ENCODE data around the gene MATK. TPM values are rescaled to one million over a fixed set of nuclear protein-coding genes. Genes with fewer than 3 reads are reported as not detected.
"Not testable (repeated sequence)": the region's sequence is repeated elsewhere in the genome, so short reads cannot be mapped to it uniquely, and the experiment has no call there.

Gene MATK
- total and polyA plus RNA-seq, 2 donors, result 12.0 to 16.2 TPM

- Histone ChIP-seq H3K9me3 (ENCODE audit: control insufficient read depth in 2 of 2, insufficient read depth in 1 of 2, low read length in 1 of 2) (no peaks in the 10 kb centered on the region), H3K27ac (ENCODE audit: low read depth in 1 of 2, low read length in 1 of 2) (no peak overlapping the region), H3K36me3 (ENCODE audit: control insufficient read depth in 2 of 2, insufficient read depth in 2 of 2, low read length in 1 of 2) (peaks cover 25 to 36% of the 10 kb centered on the region in 2 donors), H3K4me1 (ENCODE audit: control insufficient read depth in 2 of 2, insufficient read depth in 2 of 2, low read length in 2 of 2) (no peaks in the 10 kb centered on the region), H3K27me3 (ENCODE audit: control insufficient read depth in 2 of 2, insufficient read depth in 1 of 2, low read length in 1 of 2) (no peaks in the 10 kb centered on the region), H3K4me3 (ENCODE audit: low read length in 2 of 2) (no peak overlapping the region)
- DNase-seq (ENCODE audit: low read depth in 6 of 9, low spot score in 9 of 9), result no peak
- WGBS, result 94% methylated on average over 35 of the region's 35 CpGs
Observed at GRCh38 chr19:3771000-3771905, 14.9 kb downstream of the MATK start.

- no peak overlapping the region for H3K4me3 ChIP-seq (ENCODE audit: low read length in 2 of 2)
- DNase-seq (ENCODE audit: low read depth in 6 of 9, low spot score in 9 of 9), result no peak
- H3K36me3 ChIP-seq (ENCODE audit: control insufficient read depth in 2 of 2, insufficient read depth in 2 of 2, low read length in 1 of 2), result peaks cover 26 to 40% of the 10 kb centered on the region in 2 donors
- 92% methylated on average over 53 of the region's 53 CpGs for WGBS
- no peaks in the 10 kb centered on the region for H3K27me3 ChIP-seq (ENCODE audit: control insufficient read depth in 2 of 2, insufficient read depth in 1 of 2, low read length in 1 of 2)
- H3K9me3 ChIP-seq (ENCODE audit: control insufficient read depth in 2 of 2, insufficient read depth in 1 of 2, low read length in 1 of 2), result no peaks in the 10 kb centered on the region
- H3K4me1 ChIP-seq (ENCODE audit: control insufficient read depth in 2 of 2, insufficient read depth in 2 of 2, low read length in 2 of 2), result no peaks in the 10 kb centered on the region
- no peak overlapping the region for H3K27ac ChIP-seq (ENCODE audit: low read depth in 1 of 2, low read length in 1 of 2)
Observed at GRCh38 chr19:3770136-3770999, 15.8 kb downstream of the MATK start.

DNA sequence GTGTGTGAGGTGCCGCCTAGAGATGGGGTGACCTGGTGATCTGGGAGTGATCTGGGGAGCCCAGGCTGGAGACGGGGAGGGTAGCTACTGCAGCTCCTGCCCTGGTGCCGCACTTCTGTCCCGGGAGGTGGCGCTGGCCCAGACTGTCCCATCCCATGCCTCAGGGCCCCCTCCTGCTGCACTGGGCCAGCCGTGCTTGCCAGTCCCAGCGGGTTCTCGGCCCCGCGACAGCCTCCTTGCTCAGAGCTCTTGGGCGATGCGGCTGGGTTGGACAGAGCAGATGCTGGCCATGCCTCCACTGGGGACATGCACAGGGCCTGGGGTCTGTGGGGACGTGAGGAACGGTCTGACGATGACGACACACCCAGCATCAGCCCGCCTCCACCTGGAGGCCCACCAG, 16.7 kb downstream of the MATK start:
- H3K4me1 ChIP-seq (ENCODE audit: control insufficient read depth in 2 of 2, insufficient read depth in 2 of 2, low read length in 2 of 2), result no peaks in the 10 kb centered on the region
- no peaks in the 10 kb centered on the region for H3K9me3 ChIP-seq (ENCODE audit: control insufficient read depth in 2 of 2, insufficient read depth in 1 of 2, low read length in 1 of 2)
- no peak overlapping the region for H3K27ac ChIP-seq (ENCODE audit: low read depth in 1 of 2, low read length in 1 of 2)
- 96% methylated on average over 17 of the region's 17 CpGs for WGBS
- no peak for DNase-seq (ENCODE audit: low read depth in 6 of 9, low spot score in 9 of 9)
- H3K36me3 ChIP-seq (ENCODE audit: control insufficient read depth in 2 of 2, insufficient read depth in 2 of 2, low read length in 1 of 2), result peaks cover 30 to 44% of the 10 kb centered on the region in 2 donors
- no peak overlapping the region for H3K4me3 ChIP-seq (ENCODE audit: low read length in 2 of 2)
- no peaks in the 10 kb centered on the region for H3K27me3 ChIP-seq (ENCODE audit: control insufficient read depth in 2 of 2, insufficient read depth in 1 of 2, low read length in 1 of 2)

DNA sequence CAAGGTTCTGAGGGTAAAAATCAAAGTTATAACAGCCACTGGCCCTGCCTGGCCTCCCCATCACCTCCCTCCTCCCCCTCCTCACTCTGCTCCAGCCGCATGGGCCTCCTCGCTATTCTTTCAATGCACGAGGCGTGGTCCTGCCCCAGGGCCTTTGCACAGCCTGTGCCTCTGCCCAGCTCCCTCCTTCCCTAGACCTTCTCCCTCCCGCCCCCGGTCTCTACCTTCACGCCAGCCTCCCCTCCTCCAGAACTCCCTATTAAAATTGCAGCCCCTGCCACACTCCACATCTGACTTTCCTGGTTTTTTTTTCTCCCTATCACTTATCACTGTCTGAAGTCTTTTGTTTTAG, 17.5 kb downstream of the MATK start:
- Histone ChIP-seq H3K36me3 (ENCODE audit: control insufficient read depth in 2 of 2, insufficient read depth in 2 of 2, low read length in 1 of 2) (peaks cover 30 to 44% of the 10 kb centered on the region in 2 donors), H3K9me3 (ENCODE audit: control insufficient read depth in 2 of 2, insufficient read depth in 1 of 2, low read length in 1 of 2) (no peaks in the 10 kb centered on the region), H3K4me1 (ENCODE audit: control insufficient read depth in 2 of 2, insufficient read depth in 2 of 2, low read length in 2 of 2) (no peaks in the 10 kb centered on the region), H3K27ac (ENCODE audit: low read depth in 1 of 2, low read length in 1 of 2) (no peak overlapping the region), H3K27me3 (ENCODE audit: control insufficient read depth in 2 of 2, insufficient read depth in 1 of 2, low read length in 1 of 2) (no peaks in the 10 kb centered on the region), H3K4me3 (ENCODE audit: low read length in 2 of 2) (no peak overlapping the region)
- over 99% methylated on average over 7 of the region's 7 CpGs for WGBS
- no peak for DNase-seq (ENCODE audit: low read depth in 6 of 9, low spot score in 9 of 9)

DNA sequence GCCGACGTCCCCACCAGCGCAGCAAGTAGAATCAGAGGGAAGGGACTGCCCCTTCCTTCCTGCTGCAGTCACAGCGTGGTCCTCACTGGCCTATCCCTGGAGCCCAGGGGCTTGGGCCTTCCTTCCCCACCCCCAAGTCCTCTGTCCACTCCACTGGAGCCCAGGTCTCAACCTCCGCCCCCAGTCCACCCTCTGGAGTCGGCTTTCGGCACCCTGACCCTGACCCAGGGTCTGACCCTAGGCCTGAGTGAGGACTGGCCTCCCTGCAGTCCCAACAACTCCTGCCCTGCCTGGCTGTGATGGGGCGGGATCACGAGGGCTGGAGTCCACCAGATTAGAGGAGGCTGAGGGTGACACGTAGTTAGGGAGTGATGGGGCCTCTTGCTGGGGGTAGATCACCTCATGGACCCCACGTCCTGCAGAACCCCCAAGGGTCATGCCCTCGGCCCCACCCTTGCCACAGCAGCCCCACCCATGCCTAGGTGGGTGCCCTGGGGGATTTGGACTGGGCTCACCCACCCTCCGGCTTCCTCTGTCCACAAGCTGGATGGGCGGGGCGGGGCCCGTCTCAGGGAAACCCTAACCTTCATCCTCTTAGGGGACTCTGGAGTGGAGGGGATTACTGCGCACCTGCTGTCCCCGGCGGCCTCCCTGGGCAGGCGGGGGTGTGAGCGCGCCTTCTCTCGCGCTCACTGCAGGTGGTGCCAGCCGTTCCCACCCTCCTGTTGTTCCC, 18.0 kb downstream of the MATK start:
- Histone ChIP-seq H3K4me3 (ENCODE audit: low read length in 2 of 2) (no peak overlapping the region), H3K4me1 (ENCODE audit: control insufficient read depth in 2 of 2, insufficient read depth in 2 of 2, low read length in 2 of 2) (peaks cover 0 to 4% of the 10 kb centered on the region in 2 donors), H3K27me3 (ENCODE audit: control insufficient read depth in 2 of 2, insufficient read depth in 1 of 2, low read length in 1 of 2) (no peaks in the 10 kb centered on the region), H3K27ac (ENCODE audit: low read depth in 1 of 2, low read length in 1 of 2) (no peak overlapping the region), H3K9me3 (ENCODE audit: control insufficient read depth in 2 of 2, insufficient read depth in 1 of 2, low read length in 1 of 2) (no peaks in the 10 kb centered on the region), H3K36me3 (ENCODE audit: control insufficient read depth in 2 of 2, insufficient read depth in 2 of 2, low read length in 1 of 2) (peaks cover 30 to 44% of the 10 kb centered on the region in 2 donors)
- no peak for DNase-seq (ENCODE audit: low read depth in 6 of 9, low spot score in 9 of 9)
- WGBS, result 95% methylated on average over 25 of the region's 25 CpGs

DNA sequence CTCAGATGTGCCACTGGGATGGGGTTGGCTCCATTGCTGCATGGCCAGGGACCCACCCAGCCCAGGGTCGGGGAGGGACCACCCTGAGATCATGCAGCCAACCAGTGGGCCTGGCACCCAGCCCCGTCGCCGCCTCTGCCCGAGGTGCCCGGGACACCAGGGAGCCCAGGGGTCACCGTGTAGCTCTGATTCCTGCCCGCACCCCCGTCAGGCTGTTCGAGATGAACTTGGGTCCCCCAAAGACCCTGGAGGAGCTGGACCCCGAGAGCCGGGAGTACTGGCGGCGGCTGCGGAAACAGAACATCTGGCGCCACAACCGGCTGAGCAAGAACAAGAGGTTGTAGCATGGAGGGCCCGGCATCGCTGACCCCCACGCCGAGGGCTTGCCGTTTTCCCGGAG, 19.1 kb downstream of the MATK start:
- Histone ChIP-seq H3K27me3 (ENCODE audit: control insufficient read depth in 2 of 2, insufficient read depth in 1 of 2, low read length in 1 of 2) (no peaks in the 10 kb centered on the region), H3K9me3 (ENCODE audit: control insufficient read depth in 2 of 2, insufficient read depth in 1 of 2, low read length in 1 of 2) (no peaks in the 10 kb centered on the region), H3K4me1 (ENCODE audit: control insufficient read depth in 2 of 2, insufficient read depth in 2 of 2, low read length in 2 of 2) (peaks cover 0 to 7% of the 10 kb centered on the region in 2 donors), H3K27ac (ENCODE audit: low read depth in 1 of 2, low read length in 1 of 2) (peak overlapping the region in 1 of 2 donors; percentile 9), H3K36me3 (ENCODE audit: control insufficient read depth in 2 of 2, insufficient read depth in 2 of 2, low read length in 1 of 2) (peaks cover 30 to 44% of the 10 kb centered on the region in 2 donors), H3K4me3 (ENCODE audit: low read length in 2 of 2) (no peak overlapping the region)
- 99% methylated on average over 23 of the region's 23 CpGs for WGBS
- DNase-seq (ENCODE audit: low read depth in 6 of 9, low spot score in 9 of 9), result no peak

DNA sequence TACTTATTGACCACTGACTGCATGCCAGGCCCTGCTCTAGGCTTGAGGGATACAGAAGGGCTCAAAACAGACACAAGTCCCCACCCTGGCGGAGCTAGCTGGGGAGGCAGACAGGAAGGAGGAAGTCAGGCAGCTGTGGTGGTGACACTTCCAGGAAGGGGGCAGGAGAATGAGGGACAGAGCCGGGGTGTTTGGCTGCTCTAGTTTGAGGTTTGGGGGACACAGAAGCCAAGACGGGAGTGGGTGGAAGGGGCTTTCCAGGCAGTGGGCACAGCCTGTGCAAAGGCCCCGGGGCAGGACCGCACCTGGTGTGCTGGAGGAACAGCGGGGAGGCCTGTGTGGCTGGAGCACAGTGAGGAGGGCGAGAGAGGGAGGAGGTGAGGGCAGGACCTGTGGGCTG, 19.7 kb downstream of the MATK start:
- no peaks in the 10 kb centered on the region for H3K9me3 ChIP-seq (ENCODE audit: control insufficient read depth in 2 of 2, insufficient read depth in 1 of 2, low read length in 1 of 2)
- H3K4me3 ChIP-seq (ENCODE audit: low read length in 2 of 2), result no peak overlapping the region
- peaks cover 4 to 12% of the 10 kb centered on the region in 2 donors for H3K4me1 ChIP-seq (ENCODE audit: control insufficient read depth in 2 of 2, insufficient read depth in 2 of 2, low read length in 2 of 2)
- H3K36me3 ChIP-seq (ENCODE audit: control insufficient read depth in 2 of 2, insufficient read depth in 2 of 2, low read length in 1 of 2), result peaks cover 30 to 44% of the 10 kb centered on the region in 2 donors
- WGBS, result 96% methylated on average over 7 of the region's 7 CpGs
- no peak for DNase-seq (ENCODE audit: low read depth in 6 of 9, low spot score in 9 of 9)
- no peaks in the 10 kb centered on the region for H3K27me3 ChIP-seq (ENCODE audit: control insufficient read depth in 2 of 2, insufficient read depth in 1 of 2, low read length in 1 of 2)
- no peak overlapping the region for H3K27ac ChIP-seq (ENCODE audit: low read depth in 1 of 2, low read length in 1 of 2)

DNA sequence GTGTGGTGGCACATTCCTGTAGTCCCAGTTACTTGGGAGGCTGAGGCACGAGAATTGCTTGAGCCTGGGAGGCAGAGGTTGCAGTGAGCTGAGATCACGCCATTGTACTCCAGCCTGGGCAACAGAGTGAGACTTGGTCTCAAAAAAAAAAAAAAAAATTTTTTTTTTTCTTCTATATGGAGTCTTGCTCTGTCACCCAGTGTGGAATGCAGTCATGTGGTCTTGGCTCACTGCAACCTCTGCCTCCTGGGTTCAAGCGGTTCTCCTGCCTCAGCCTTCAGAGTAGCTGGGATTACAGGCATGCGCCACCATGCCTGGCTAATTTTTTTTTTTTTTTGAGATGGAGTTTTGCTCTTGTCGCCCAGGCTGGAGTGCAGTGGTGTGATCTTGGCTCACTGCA, 20.4 kb downstream of the MATK start:
- H3K36me3 ChIP-seq (ENCODE audit: control insufficient read depth in 2 of 2, insufficient read depth in 2 of 2, low read length in 1 of 2), result peaks cover 30 to 44% of the 10 kb centered on the region in 2 donors
- not testable (repeated sequence) for DNase-seq (ENCODE audit: low read depth in 6 of 9, low spot score in 9 of 9); H3K4me3 ChIP-seq (ENCODE audit: low read length in 2 of 2); H3K27ac ChIP-seq (ENCODE audit: low read depth in 1 of 2, low read length in 1 of 2); H3K27me3 ChIP-seq (ENCODE audit: control insufficient read depth in 2 of 2, insufficient read depth in 1 of 2, low read length in 1 of 2); H3K9me3 ChIP-seq (ENCODE audit: control insufficient read depth in 2 of 2, insufficient read depth in 1 of 2, low read length in 1 of 2)
- 97% methylated on average over 5 of the region's 5 CpGs for whole genome bisulfite sequencing
- peaks cover 7 to 17% of the 10 kb centered on the region in 2 donors for H3K4me1 ChIP-seq (ENCODE audit: control insufficient read depth in 2 of 2, insufficient read depth in 2 of 2, low read length in 2 of 2)
